ENCODE results near the gene TMEM30A.

DNA sequence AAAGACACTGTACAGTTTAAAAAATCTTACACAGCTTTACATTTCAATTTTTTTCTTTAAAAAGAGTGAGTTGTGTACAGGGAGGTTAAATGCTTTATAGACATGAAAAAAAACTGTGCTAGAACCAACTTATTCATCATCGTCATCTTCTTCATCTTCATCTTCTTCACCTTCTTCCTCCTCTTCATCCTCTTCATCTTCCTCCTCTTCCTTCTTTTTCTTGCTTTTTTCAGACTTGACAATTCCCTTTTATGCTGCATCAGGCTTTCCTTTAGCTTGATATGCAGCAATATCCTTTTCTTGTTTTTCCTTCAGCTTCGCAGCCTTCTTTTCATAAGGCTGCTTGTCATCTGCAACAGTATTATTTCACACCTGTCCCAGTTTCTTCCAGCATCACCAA, 34.3 kb upstream of the TMEM30A start:
- no peak for TF ChIP-seq NFKB2 (CRISPR knock-in tag; IDR thresholded peaks at IDR 0.05; ENCODE audit: borderline replicate concordance)
- TF ChIP-seq, protein P1, sequence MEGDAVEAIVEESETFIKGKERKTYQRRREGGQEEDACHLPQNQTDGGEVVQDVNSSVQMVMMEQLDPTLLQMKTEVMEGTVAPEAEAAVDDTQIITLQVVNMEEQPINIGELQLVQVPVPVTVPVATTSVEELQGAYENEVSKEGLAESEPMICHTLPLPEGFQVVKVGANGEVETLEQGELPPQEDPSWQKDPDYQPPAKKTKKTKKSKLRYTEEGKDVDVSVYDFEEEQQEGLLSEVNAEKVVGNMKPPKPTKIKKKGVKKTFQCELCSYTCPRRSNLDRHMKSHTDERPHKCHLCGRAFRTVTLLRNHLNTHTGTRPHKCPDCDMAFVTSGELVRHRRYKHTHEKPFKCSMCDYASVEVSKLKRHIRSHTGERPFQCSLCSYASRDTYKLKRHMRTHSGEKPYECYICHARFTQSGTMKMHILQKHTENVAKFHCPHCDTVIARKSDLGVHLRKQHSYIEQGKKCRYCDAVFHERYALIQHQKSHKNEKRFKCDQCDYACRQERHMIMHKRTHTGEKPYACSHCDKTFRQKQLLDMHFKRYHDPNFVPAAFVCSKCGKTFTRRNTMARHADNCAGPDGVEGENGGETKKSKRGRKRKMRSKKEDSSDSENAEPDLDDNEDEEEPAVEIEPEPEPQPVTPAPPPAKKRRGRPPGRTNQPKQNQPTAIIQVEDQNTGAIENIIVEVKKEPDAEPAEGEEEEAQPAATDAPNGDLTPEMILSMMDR (CRISPR knock-in tag; IDR thresholded peaks at IDR 0.05) = no peak
- no peak for TF ChIP-seq ZNF616 (CRISPR knock-in tag; IDR thresholded peaks at IDR 0.05; ENCODE audit: low read depth)
- no peak for TF ChIP-seq MIER3 (CRISPR knock-in tag; IDR thresholded peaks at IDR 0.05; ENCODE audit: borderline replicate concordance)
- TF ChIP-seq POLR2AphosphoS2 (IDR thresholded peaks at IDR 0.05; ENCODE audit: low read depth, low read length) = no peak
- no peak for TF ChIP-seq ZFAT (CRISPR knock-in tag; conservative IDR thresholded peaks at IDR 0.05)

Data from HepG2 (cell line).